Measurements from ENCODE around the gene CHMP4A.

CHMP4A gene, protein sequence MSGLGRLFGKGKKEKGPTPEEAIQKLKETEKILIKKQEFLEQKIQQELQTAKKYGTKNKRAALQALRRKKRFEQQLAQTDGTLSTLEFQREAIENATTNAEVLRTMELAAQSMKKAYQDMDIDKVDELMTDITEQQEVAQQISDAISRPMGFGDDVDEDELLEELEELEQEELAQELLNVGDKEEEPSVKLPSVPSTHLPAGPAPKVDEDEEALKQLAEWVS

DNA sequence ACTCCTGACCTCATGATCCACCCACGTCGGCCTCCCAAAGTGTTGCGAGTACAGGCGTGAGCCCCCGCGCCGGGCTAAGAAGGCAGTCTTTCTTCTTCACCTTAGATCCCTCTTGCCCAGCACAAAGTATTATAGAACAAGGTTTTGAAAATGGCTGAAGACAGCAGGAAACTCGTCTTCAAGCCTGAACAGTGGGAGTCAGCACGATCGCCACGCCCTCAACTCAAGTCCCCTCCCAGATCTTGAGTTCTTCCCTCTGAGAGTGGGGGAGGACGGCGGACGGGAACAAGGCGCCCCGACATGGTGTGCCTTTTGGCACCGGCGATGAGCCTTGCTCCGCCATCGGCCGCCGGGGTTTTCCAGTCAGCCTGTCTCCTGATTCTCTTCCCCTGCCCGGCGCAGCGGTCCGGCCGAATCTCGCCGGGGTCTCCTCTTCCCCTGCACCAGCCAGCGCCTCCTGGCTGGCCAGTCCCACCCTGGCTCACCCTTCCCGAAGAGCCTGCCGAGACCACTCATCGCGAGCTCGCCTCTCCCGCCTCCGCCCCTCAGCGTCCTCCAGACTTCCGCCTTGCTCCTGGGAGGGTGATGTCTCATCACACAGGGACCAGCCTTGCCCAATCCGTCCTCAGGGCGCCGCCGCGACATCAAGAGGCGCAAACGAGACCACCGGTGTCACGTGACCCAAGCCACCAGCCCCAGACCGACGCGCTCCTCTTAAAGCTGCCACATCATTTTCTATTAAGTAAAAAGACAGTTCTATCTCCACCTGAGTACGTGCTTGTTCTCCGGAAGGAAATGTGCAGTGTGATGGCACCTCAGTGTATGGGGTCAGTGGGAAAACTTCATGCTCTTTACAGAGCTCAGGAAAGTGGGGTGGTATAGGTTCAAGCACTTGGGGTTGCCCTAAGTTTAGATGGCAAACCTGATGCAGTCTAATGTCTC lies at the start of gene CHMP4A:
TSS of gene CHMP4A (minus strand) at position 565 of the 942 bp plus-strand sequence. CDS start at position 516, 49 bp downstream.
- TF ChIP-seq, protein P1, sequence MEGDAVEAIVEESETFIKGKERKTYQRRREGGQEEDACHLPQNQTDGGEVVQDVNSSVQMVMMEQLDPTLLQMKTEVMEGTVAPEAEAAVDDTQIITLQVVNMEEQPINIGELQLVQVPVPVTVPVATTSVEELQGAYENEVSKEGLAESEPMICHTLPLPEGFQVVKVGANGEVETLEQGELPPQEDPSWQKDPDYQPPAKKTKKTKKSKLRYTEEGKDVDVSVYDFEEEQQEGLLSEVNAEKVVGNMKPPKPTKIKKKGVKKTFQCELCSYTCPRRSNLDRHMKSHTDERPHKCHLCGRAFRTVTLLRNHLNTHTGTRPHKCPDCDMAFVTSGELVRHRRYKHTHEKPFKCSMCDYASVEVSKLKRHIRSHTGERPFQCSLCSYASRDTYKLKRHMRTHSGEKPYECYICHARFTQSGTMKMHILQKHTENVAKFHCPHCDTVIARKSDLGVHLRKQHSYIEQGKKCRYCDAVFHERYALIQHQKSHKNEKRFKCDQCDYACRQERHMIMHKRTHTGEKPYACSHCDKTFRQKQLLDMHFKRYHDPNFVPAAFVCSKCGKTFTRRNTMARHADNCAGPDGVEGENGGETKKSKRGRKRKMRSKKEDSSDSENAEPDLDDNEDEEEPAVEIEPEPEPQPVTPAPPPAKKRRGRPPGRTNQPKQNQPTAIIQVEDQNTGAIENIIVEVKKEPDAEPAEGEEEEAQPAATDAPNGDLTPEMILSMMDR (IDR thresholded peaks at IDR 0.05; ENCODE audit: extremely low read depth, missing control alignments), result no peak
- peak; percentile 91 for DNase-seq (ENCODE audit: low spot score)

DNA sequence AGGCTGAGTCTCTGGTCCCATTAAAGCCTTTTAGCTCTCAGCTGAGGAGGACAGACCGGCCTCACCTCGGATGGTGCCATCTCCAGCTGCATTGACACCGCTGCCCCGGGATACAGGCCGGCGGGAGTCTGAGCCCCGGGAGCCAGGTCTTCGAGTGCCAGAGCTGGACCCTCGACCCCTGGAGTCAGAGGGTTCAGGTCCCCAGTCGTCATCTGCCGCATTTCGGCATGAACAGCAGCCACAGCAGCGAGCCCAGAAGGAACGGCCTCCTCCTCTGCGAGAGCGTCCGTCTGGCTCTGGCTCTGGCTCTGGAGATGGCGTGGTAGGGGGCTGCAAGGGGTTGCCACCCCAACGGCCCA lies 48.7 kb upstream of the CHMP4A start:
- TF ChIP-seq, protein P1 (IDR thresholded peaks at IDR 0.05; ENCODE audit: extremely low read depth, missing control alignments), result no peak
- no peak for DNase-seq (ENCODE audit: low spot score)

DNA sequence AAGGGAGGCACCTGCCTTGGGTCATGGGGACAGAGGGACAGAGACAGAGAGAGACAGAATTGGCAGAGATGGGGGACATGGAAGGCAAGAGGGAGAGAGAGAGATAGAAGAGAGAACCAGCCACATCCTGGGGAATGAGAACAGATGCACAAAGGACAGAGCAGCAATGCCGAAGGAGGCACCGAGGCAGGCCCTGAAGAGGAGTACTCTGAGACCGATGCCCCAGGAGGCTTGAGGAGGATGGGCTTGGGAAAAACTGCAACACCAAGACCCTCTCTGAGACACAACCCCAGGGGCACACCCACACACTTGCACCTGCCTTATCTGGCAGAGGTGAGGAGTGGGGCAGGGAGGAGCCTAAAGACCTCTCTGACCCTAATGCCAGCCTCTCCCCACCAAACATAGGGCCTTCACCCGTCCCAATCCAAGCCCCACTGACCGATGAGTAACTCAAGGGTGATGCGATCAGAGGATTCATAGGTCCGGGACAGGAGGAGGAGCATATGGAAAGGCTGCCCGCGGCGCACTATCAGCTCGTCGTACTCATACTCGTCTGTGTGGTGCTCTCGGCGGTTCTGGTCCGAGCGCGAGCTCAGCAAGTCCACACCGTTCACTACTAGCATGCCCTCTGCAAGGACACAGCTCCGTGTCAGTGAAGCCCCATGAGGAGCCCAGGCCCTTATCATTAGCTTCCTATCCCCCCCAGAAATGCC lies 48.1 kb upstream of the CHMP4A start:
- no peak for DNase-seq (ENCODE audit: low spot score)
- TF ChIP-seq, protein P1 (IDR thresholded peaks at IDR 0.05; ENCODE audit: extremely low read depth, missing control alignments), result no peak

DNA sequence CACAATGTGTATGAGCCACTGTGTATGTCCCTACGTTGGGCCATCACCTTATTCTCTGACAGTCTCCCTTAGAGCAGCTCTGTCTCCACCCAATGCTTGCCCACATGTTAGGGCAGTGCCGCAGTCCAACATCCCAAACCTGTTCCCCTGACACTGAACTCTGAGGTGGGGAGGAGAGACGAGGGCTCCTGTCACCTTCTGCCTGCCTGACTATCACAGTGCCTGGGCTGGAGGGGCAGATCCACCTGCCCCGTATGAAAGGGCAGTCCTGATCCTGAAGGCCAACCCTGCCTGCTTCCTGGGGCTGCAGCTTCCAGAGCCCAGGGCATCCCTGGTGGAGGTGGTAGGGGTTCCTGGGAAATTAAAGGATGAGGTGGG lies 47.5 kb upstream of the CHMP4A start:
- TF ChIP-seq, protein P1 (IDR thresholded peaks at IDR 0.05; ENCODE audit: extremely low read depth, missing control alignments), result no peak
- no peak for DNase-seq (ENCODE audit: low spot score)

DNA sequence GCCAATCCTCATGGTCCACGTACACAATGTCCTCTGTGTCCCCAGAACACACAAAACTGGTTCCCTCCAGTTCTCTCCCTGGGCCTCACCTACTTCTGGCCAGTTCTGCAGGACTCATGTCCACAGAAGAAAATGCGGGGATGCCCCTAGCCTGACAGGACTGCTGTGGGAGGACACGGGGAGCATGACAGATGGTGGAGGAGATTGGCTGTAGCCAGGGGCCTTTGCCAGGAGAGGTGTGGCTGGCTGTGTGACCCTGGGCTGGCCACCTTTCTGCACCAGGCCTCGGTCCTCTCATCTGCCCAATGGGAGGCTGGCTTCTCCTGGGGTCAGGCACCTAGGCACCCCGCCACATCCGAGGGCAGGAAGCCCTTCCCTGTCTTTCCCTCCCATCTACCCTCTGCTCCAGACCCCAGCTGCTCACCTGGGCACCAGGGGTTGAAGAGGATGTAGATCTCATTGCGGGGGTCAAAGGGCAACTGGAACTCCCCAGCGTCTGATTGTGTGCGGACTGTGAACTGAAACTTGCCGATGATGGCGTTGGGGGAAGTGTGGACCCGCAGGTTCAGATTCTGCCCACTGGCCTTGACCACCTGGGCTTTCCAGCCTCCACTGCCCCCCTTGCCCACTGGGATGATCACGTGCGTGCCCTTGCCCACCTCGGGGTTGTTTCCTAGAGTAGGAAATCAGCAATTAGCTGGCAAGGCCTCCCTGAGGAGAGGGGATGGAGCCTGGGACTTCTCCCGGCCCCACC lies 46.9 kb upstream of the CHMP4A start:
- TF ChIP-seq, protein P1 (IDR thresholded peaks at IDR 0.05; ENCODE audit: extremely low read depth, missing control alignments), result no peak
- no peak for DNase-seq (ENCODE audit: low spot score)

DNA sequence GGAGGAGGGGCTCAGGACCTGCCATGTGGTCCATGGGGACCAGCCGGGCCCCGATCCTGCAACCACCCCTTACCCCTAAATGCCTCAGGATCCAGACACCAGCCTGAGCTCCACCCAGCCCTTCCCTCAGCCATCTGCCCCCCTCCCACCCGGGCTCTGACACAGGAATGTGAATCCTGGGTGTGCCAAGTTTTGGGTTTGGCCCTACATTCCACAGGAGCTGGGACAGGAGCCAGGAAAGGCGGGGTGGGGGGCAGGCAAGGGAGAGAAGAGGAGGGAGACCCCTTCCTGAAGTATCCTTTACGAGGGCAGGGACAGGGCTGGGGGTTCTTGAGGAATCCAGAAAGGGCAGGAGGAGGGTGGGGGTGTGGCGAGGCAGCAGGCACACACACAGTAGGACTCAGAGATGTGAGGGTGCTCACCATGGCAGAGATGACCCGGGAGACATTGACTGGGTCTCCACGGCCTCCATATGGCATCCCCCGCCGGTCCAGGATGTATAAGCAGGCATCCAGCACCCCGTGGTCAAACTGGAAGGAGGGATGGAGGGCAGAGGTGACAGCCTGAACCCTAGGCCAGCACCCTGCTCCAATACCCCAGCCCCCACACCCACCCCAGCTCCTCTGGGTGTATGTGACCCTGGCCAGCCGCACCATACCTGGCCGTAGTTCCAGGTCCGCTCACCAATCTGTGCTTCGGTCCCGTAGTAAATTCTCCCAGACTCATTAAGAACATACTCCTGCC lies 46.2 kb upstream of the CHMP4A start:
- DNase-seq (ENCODE audit: low spot score), result no peak
- TF ChIP-seq, protein P1 (IDR thresholded peaks at IDR 0.05; ENCODE audit: extremely low read depth, missing control alignments), result no peak
